Panc1 (cell line): ENCODE data around the gene UNC5B. TPM values are rescaled to one million over a fixed set of nuclear protein-coding genes. Genes with fewer than 3 reads are reported as not detected.

ENCODE experiments used
- ATAC-seq: fragments of 200-7000 bp; cut with Tn5 transposase; 2 replicates; pipeline ENCODE4 v1.9.1; 2020; ENCODE audit warnings: mild to moderate bottlenecking, moderate library complexity
- BruUV-seq: library from RNA; stranded (reverse); fragments of 400-500 nt; replicated peaks from 2 replicates; lab custom pipeline; 2021; lab: Mats Ljungman, UMichigan
- CTCF ChIA-PET: fragments of 300-600 bp; sonication (Branson Sonifier 250); formaldehyde crosslinking; loops from one replicate; lab custom pipeline; 2022; ENCODE audit warnings: antibody characterized with exemption; lab: Charles Lee
- POLR2A ChIA-PET: fragments of 300-600 bp; sonication (Branson Sonifier 250); formaldehyde crosslinking; loops from one replicate; lab custom pipeline; 2022; ENCODE audit warnings: antibody characterized with exemption; lab: Charles Lee
- DNase-seq: peaks from one replicate; pipeline ENCODE4 v3.0.0-alpha.2; 2010; ENCODE audit warnings: low read depth, low spot score
- H3K27ac ChIP-seq: 2 replicates; pipeline ENCODE4 v1.5.1; 2011; ENCODE audit warnings: mild to moderate bottlenecking, low read length, inconsistent platforms
- H3K27me3 ChIP-seq: fragments of 200-500 bp; sonication (Bioruptor generic); 2 replicates; pipeline ENCODE4 v1.6.0; 2014; ENCODE audit warnings: low read length, inconsistent platforms; ENCODE audit not compliant: control insufficient read depth, insufficient read depth
- H3K36me3 ChIP-seq: fragments of 200-500 bp; sonication (Bioruptor generic); 2 replicates; pipeline ENCODE4 v1.5.1; 2014; ENCODE audit warnings: inconsistent platforms, mild to moderate bottlenecking, low read length, moderate library complexity; ENCODE audit not compliant: control insufficient read depth, insufficient read depth
- H3K4me1 ChIP-seq: 2 replicates; pipeline ENCODE4 v1.5.1; 2011; ENCODE audit warnings: inconsistent platforms, mild to moderate bottlenecking, low read length, moderate library complexity; ENCODE audit not compliant: control insufficient read depth, insufficient read depth
- H3K4me3 ChIP-seq, 2 experiments: 2 replicates each; pipeline ENCODE4 v1.5.1; 2011 to 2012; ENCODE audit warnings: low read depth in 2 of 2, low read length in 2 of 2, mild to moderate bottlenecking in 2 of 2, inconsistent platforms in 1 of 2, moderate library complexity in 1 of 2
- H3K9me3 ChIP-seq: fragments of 200-500 bp; sonication (Bioruptor generic); 2 replicates; pipeline ENCODE4 v1.5.1; 2014; ENCODE audit warnings: low read depth, mild to moderate bottlenecking, inconsistent platforms, low read length, moderate library complexity; ENCODE audit not compliant: control insufficient read depth, insufficient read depth
- POLR2AphosphoS5 ChIP-seq: IDR thresholded peaks from 2 replicates; pipeline ENCODE4 v1.6.1; 2012; ENCODE audit warnings: mild to moderate bottlenecking, low read depth, low read length, moderate library complexity
- SIN3A ChIP-seq: IDR thresholded peaks from 2 replicates; pipeline ENCODE4 v1.6.1; 2012; ENCODE audit warnings: low read depth, mild to moderate bottlenecking, low read length, moderate library complexity, borderline replicate concordance; ENCODE audit not compliant: insufficient read depth
- TCF7L2 ChIP-seq: IDR thresholded peaks from 2 replicates; pipeline ENCODE4 v1.6.1; 2011; ENCODE audit warnings: mild to moderate bottlenecking, low read depth, low read length, inconsistent platforms
- in situ Hi-C: cut with HindIII; loops from 2 replicates; pipeline ENCODE4 v1.10.0; 2016; ENCODE audit warnings: low sequenced_read_pairs, low pct_unique_long_range_greater_than_20kb
- intact Hi-C: fragments of 100-400 bp; cut with micrococcal nuclease; formaldehyde crosslinking; loops from one replicate; pipeline ENCODE4 v1.10.0; 2022; ENCODE audit not compliant: unreplicated experiment
- total RNA-seq: library from RNA; stranded (reverse); gene quantifications from one replicate; pipeline ENCODE4 v1.2.1, GENCODE V29; 2021; ENCODE audit not compliant: unreplicated experiment
- TF ChIP-seq, protein P1 (sequence below), 2 experiments: IDR thresholded peaks; 2 replicates each; pipeline ENCODE4 v1.6.1; 2011 to 2012; ENCODE audit warnings: low read depth in 2 of 2, control low read depth in 1 of 2, low read length in 1 of 2, mild to moderate bottlenecking in 1 of 2, moderate library complexity in 1 of 2; ENCODE audit not compliant: insufficient read depth in 1 of 2
- TF ChIP-seq, protein P2 (sequence below): fragments of 450-650 bp; IDR thresholded peaks from 2 replicates; pipeline ENCODE4 v1.5.1; 2017; ENCODE audit warnings: mild to moderate bottlenecking

Gene UNC5B
- total RNA-seq, 1 experiment from 2014 or later: 1.1 TPM

DNA sequence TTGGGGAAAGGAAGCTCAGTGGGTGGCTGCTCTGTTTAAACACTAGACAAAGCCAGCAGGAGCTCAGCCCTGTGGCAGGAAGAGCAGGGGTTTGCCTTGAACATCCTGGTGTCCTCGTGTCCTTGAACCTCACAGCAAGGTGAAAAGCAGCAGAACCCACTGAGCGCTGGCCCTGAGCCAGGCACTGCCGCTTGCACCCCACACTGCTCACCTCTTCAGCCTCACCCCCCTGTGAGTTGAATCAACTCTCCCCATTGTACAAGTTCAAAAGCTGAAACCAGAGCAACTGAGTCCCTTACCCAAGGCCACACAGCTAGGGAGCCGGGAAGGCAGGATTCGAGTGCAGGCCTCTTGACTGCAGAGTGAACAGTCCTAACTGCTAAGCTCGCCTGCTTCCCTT, 138.7 kb downstream of the UNC5B start:
- no peak overlapping the region for H3K27ac ChIP-seq
- no peaks in the 10 kb centered on the region for H3K27me3 ChIP-seq
- ChIA-PET CTCF (interaction anchor here (0.6 kb wide), 1 partner anchor 52 kb away, joined by 3 read pairs; no protein-coding TSS in a partner anchor), POLR2A (no interaction called here)
- TF ChIP-seq POLR2AphosphoS5: no peak
- TF ChIP-seq, protein P1, sequence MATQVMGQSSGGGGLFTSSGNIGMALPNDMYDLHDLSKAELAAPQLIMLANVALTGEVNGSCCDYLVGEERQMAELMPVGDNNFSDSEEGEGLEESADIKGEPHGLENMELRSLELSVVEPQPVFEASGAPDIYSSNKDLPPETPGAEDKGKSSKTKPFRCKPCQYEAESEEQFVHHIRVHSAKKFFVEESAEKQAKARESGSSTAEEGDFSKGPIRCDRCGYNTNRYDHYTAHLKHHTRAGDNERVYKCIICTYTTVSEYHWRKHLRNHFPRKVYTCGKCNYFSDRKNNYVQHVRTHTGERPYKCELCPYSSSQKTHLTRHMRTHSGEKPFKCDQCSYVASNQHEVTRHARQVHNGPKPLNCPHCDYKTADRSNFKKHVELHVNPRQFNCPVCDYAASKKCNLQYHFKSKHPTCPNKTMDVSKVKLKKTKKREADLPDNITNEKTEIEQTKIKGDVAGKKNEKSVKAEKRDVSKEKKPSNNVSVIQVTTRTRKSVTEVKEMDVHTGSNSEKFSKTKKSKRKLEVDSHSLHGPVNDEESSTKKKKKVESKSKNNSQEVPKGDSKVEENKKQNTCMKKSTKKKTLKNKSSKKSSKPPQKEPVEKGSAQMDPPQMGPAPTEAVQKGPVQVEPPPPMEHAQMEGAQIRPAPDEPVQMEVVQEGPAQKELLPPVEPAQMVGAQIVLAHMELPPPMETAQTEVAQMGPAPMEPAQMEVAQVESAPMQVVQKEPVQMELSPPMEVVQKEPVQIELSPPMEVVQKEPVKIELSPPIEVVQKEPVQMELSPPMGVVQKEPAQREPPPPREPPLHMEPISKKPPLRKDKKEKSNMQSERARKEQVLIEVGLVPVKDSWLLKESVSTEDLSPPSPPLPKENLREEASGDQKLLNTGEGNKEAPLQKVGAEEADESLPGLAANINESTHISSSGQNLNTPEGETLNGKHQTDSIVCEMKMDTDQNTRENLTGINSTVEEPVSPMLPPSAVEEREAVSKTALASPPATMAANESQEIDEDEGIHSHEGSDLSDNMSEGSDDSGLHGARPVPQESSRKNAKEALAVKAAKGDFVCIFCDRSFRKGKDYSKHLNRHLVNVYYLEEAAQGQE (IDR thresholded peaks at IDR 0.05; ENCODE audit: insufficient read depth in 1 of 2, low read depth in 2 of 2, low read length in 1 of 2): no peak
- ATAC-seq (no peak), DNase-seq (no peak)
- H3K4me3 ChIP-seq: no peak overlapping the region
- H3K4me1 ChIP-seq: 0 out of 2 replicates have a peak, but pooled peaks cover 3% of the 10 kb centered on the region
- no peaks in the 10 kb centered on the region for H3K36me3 ChIP-seq
- no peaks in the 10 kb centered on the region for H3K9me3 ChIP-seq
- no TSS peak for BruUV-seq
- in situ Hi-C loops: no loop called here
- intact Hi-C loops: no loop called here

DNA sequence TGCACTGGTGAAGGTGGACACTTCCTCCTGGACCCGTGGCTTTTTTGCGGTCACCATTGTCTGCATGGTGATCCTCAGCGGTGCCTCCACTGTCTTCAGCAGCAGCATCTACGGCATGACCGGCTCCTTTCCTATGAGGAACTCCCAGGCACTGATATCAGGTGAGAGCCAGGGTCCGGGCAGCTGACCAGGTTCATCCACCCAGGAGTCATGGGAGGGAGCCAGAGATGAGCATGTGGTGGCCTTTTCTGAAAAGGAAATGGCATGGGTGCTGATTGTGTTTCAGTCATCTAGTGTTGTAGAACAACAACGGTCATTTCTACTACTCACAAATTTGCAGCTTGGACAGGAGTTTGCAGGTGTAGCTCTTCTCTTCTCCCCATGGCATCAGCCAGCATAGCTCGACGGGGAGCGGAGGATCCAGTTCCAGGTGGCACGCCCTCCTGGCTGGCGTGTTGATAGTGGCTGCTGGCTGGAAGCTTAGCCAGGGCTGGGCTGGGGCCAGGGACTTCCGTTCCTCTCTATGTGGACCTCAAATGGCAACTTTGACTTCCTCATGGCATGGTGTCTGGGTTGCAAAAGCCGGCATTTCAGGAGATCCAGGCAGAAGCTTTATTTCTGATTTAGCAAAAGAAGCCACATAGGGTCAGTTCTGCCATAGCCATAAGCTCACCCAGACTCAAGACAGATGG, 139.4 kb downstream of the UNC5B start:
- POLR2A ChIA-PET: no interaction called here

More for the DNA sequence above, 139.4 kb downstream of the UNC5B start:
- BruUV-seq: no TSS peak
- intact Hi-C loops (no loop called here), in situ Hi-C loops (no loop called here)
- DNase-seq: no peak
- Histone ChIP-seq H3K27ac (no peak overlapping the region), H3K27me3 (no peaks in the 10 kb centered on the region), H3K4me1 (0 out of 2 replicates have a peak, but pooled peaks cover 3% of the 10 kb centered on the region), H3K36me3 (no peaks in the 10 kb centered on the region), H3K9me3 (no peaks in the 10 kb centered on the region), H3K4me3 (no peak overlapping the region)
- ATAC-seq: no peak
- CTCF ChIA-PET: no interaction called here
- TF ChIP-seq SIN3A (no peak), POLR2AphosphoS5 (no peak), TCF7L2 (no peak)
- TF ChIP-seq, protein P1 (IDR thresholded peaks at IDR 0.05; ENCODE audit: insufficient read depth in 1 of 2, low read depth in 2 of 2, low read length in 1 of 2): no peak
- TF ChIP-seq, protein P2, sequence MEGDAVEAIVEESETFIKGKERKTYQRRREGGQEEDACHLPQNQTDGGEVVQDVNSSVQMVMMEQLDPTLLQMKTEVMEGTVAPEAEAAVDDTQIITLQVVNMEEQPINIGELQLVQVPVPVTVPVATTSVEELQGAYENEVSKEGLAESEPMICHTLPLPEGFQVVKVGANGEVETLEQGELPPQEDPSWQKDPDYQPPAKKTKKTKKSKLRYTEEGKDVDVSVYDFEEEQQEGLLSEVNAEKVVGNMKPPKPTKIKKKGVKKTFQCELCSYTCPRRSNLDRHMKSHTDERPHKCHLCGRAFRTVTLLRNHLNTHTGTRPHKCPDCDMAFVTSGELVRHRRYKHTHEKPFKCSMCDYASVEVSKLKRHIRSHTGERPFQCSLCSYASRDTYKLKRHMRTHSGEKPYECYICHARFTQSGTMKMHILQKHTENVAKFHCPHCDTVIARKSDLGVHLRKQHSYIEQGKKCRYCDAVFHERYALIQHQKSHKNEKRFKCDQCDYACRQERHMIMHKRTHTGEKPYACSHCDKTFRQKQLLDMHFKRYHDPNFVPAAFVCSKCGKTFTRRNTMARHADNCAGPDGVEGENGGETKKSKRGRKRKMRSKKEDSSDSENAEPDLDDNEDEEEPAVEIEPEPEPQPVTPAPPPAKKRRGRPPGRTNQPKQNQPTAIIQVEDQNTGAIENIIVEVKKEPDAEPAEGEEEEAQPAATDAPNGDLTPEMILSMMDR: no peak

Other genes starting within 250 kb of the UNC5B start
- gene SLC29A3, start 106.7 kb downstream of the UNC5B start, total RNA-seq: 7.6 TPM
- gene CDH23, start 184.3 kb downstream of the UNC5B start, total RNA-seq: 2.7 TPM